Nephron (organoid): Measurements from ENCODE around the gene PPM1H.

Experiments
- H3K27ac Mint-ChIP-seq, 3 experiments: 2 replicates each; pipeline ENCODE4 v1.8.0; 2020; ENCODE audit warnings: mixed read lengths in 3 of 3, mild to moderate bottlenecking in 2 of 3, moderate library complexity in 1 of 3
- H3K27me3 Mint-ChIP-seq: 2 replicates; pipeline ENCODE4 v1.8.0; 2021; ENCODE audit warnings: low read depth, mild to moderate bottlenecking, moderate library complexity, mixed read lengths
- H3K36me3 Mint-ChIP-seq: 2 replicates; pipeline ENCODE4 v1.8.0; 2020; ENCODE audit warnings: low read depth, mixed read lengths
- H3K4me1 Mint-ChIP-seq: 2 replicates; pipeline ENCODE4 v1.8.0; 2020; ENCODE audit warnings: mixed read lengths
- H3K4me3 Mint-ChIP-seq, 3 experiments: 2 replicates each; pipeline ENCODE4 v1.8.0; 2020; ENCODE audit warnings: mild to moderate bottlenecking in 3 of 3, mixed read lengths in 3 of 3, moderate library complexity in 2 of 3
- H3K9me3 Mint-ChIP-seq: 2 replicates; pipeline ENCODE4 v1.8.0; 2020; ENCODE audit warnings: mixed read lengths
- TF ChIP-seq, protein P1 (sequence below), 3 experiments: fragments of 200-600 bp; sonication (generic); IDR thresholded peaks; one replicate each; pipeline ENCODE4 v1.5.0; 2021; ENCODE audit warnings: antibody characterized with exemption in 3 of 3; ENCODE audit not compliant: unreplicated experiment in 3 of 3

PPM1H gene

DNA sequence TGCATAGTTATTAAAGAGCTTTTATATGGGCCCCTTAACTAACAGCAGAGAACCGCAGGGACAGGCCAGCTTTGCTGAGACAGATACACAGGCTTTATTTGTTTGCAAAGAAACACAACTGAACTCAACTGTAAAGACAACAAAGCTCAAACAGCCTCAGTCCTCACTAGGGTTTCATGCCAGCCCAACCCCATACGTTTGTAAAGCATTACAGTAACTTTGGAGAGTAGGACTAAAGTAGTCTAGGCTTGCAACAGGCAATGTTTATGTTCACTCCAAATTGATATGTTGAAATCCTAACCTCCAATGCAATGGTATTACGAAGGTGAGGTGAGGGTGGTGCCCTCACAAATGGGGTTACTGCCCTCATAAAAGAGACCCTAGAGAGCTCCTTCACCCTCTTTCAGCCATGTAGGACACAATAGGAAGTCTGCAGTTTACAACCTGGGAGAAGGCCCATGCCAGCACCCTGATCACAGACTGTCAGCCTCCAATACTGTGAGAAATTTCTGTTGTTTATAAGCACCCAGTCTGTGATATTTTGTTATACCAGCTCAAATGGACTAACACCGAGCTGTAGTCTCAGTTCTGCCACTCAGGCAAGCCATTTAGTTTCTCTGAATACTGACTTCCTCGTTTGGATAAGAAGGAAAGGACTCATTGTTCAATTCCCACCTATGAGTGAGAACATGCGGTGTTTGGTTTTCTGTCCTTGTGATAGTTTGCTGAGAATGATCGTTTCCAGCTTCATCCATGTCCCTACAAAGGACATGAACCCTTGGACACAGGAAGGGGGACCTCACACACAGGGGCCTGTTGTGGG, 35.2 kb downstream of the PPM1H start:
- peaks cover 9% of the 10 kb centered on the region for H3K36me3 Mint-ChIP-seq
- no peaks in the 10 kb centered on the region for H3K9me3 Mint-ChIP-seq
- H3K4me3 Mint-ChIP-seq, result no peak overlapping the region
- H3K27ac Mint-ChIP-seq, result no peak overlapping the region
- H3K4me1 Mint-ChIP-seq, result peaks cover 22% of the 10 kb centered on the region
- no peaks in the 10 kb centered on the region for H3K27me3 Mint-ChIP-seq
- TF ChIP-seq, protein P1, sequence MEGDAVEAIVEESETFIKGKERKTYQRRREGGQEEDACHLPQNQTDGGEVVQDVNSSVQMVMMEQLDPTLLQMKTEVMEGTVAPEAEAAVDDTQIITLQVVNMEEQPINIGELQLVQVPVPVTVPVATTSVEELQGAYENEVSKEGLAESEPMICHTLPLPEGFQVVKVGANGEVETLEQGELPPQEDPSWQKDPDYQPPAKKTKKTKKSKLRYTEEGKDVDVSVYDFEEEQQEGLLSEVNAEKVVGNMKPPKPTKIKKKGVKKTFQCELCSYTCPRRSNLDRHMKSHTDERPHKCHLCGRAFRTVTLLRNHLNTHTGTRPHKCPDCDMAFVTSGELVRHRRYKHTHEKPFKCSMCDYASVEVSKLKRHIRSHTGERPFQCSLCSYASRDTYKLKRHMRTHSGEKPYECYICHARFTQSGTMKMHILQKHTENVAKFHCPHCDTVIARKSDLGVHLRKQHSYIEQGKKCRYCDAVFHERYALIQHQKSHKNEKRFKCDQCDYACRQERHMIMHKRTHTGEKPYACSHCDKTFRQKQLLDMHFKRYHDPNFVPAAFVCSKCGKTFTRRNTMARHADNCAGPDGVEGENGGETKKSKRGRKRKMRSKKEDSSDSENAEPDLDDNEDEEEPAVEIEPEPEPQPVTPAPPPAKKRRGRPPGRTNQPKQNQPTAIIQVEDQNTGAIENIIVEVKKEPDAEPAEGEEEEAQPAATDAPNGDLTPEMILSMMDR (IDR thresholded peaks at IDR 0.05; ENCODE audit: unreplicated experiment in 3 of 3), result no peak

DNA sequence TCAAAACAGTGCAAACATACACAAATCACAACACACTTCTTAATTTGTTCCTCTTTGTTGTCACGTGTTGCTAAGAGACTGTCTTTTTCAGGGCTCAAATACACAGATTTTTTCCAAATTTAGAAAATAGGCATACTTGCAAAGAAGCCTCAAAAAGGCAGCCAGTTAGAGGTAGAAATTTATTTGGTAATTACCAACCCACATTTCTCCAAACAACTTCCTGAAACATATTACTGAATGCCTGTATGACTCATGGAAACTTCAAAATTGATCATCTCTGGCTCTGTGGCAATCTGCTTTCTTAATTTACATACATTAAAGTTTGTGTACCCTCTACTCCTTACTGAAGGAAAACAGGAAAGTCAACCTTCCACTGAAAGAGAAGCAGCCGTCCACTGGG, 36.4 kb downstream of the PPM1H start:
- TF ChIP-seq, protein P1 (IDR thresholded peaks at IDR 0.05; ENCODE audit: unreplicated experiment in 3 of 3), result no peak
- Mint-ChIP-seq H3K27ac (peak overlapping the region in 2 of 3 experiments; percentile 6 to 20), H3K4me1 (peaks cover 20% of the 10 kb centered on the region), H3K27me3 (no peaks in the 10 kb centered on the region), H3K36me3 (peaks cover 9% of the 10 kb centered on the region), H3K4me3 (no peak overlapping the region), H3K9me3 (no peaks in the 10 kb centered on the region)

DNA sequence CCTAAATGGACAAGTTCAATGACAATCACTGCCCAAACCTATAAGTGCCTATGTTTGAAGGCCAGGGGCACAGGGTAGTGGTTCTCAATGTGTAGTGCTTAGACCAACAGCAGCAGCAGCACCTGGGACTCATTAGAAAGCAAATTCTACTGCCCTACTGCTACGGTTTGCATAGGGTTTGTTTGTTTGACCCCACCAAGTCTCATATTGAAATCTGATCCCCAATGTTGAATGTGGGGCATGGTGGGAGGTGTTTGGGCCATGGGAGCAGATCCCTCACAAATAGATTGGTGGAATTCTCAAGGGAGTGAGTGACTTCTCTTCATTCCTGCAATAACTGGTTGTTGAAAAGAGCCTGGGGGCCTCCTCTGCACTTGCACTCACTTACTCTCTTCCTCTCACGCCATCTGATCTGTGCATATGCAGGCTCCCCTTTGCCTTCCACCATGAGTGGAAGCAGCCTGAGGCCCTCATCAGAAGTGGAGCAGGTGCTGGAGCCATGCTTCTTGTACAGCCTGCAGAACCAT, 39.5 kb downstream of the PPM1H start:
- H3K36me3 Mint-ChIP-seq, result peaks cover 9% of the 10 kb centered on the region
- peaks cover 4% of the 10 kb centered on the region for H3K4me1 Mint-ChIP-seq
- H3K27me3 Mint-ChIP-seq, result no peaks in the 10 kb centered on the region
- TF ChIP-seq, protein P1 (IDR thresholded peaks at IDR 0.05; ENCODE audit: unreplicated experiment in 3 of 3), result no peak
- H3K27ac Mint-ChIP-seq, result no peak overlapping the region
- no peak overlapping the region for H3K4me3 Mint-ChIP-seq
- no peaks in the 10 kb centered on the region for H3K9me3 Mint-ChIP-seq

DNA sequence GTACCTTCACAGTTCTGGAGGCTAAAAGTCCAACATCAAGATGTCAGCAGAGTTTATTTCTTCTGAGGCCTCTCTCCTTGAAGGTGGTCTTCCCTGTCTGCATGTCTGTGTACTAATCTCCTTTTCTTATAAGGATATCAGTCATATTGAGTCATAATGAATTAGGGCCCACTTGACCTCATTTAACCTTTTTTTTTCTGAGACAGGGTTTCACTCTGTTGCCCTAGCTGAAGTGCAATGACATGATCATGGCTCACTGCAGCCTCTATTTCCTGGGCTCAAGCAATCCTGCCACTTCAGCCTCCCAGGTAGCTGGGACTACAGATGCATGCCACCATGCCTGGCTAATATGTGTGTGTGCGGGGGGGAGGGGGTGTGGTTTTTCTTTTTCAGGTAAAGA, 41.7 kb downstream of the PPM1H start:
- no peaks in the 10 kb centered on the region for H3K4me1 Mint-ChIP-seq
- H3K36me3 Mint-ChIP-seq, result peaks cover 9% of the 10 kb centered on the region
- no peak overlapping the region for H3K27ac Mint-ChIP-seq
- H3K4me3 Mint-ChIP-seq, result no peak overlapping the region
- TF ChIP-seq, protein P1 (IDR thresholded peaks at IDR 0.05; ENCODE audit: unreplicated experiment in 3 of 3), result no peak
- H3K27me3 Mint-ChIP-seq, result no peaks in the 10 kb centered on the region
- H3K9me3 Mint-ChIP-seq, result no peaks in the 10 kb centered on the region

DNA sequence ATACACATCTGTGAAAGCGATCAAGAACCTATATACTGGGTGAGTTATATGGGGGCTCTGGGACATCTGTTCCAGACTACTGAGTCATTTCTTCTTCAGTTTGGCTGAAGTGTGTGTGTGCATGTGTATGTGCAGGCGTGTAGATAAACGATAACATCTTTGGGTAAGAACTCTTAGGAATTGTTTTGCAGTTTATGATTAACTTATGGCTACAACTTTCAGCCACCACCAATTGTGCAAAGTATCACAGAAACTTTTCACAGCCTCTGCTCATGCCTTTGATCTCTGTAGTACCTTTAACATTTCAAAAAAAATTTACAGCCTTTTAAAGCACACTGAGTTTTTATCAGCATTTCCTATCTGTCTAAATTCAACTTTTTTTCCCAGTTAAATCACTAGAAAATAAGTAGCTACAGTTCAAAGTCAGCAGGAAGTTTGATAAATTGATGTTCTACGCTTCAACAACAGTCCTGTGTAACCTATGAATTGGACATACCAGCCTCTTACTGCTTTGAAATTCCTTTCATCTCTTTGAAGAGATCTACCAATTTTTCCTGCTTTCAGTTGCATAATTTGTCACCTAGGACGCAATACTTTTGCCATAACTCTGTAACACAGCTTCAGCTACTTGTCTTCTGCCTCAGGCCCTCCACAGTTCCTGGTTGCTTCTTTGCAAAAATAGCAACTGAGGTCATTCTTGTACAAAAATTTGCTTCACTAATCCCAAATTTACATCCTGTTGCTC, 43.0 kb downstream of the PPM1H start:
- Mint-ChIP-seq H3K9me3 (no peaks in the 10 kb centered on the region), H3K36me3 (peaks cover 13% of the 10 kb centered on the region), H3K4me3 (no peak overlapping the region), H3K27ac (peak overlapping the region; percentile 53 to 85 (median 68)), H3K27me3 (no peaks in the 10 kb centered on the region), H3K4me1 (no peaks in the 10 kb centered on the region)
- TF ChIP-seq, protein P1 (IDR thresholded peaks at IDR 0.05; ENCODE audit: unreplicated experiment in 3 of 3), result no peak
